H1 (cell line): ENCODE measurements around the gene AGAP3. TPM values are rescaled to one million over a fixed set of nuclear protein-coding genes. Genes with fewer than 3 reads are reported as not detected.

Source experiments
- CTCF ChIA-PET: fragments of 300-600 bp; sonication (Branson Sonifier 250); formaldehyde crosslinking; loops from one replicate; lab custom pipeline; 2021; ENCODE audit not compliant: partially characterized antibody; lab: Charles Lee
- POLR2A ChIA-PET: fragments of 300-600 bp; sonication (Branson Sonifier 250); formaldehyde crosslinking; loops from one replicate; lab custom pipeline; 2021; ENCODE audit warnings: inconsistent platforms; ENCODE audit not compliant: partially characterized antibody; lab: Charles Lee
- DNase-seq, 2 experiments: peaks; one replicate each; pipeline versions ENCODE4 v3.0.0 to v3.0.0-alpha.2; 2010 to 2022; ENCODE audit warnings: low spot score in 2 of 2, low read depth in 1 of 2, mixed read lengths in 1 of 2
- FAIRE-seq: peaks from 2 replicates; lab custom pipeline; 2011; peaks lifted over from hg19 to GRCh38; lab: Jason Lieb, UNC
- H2AFZ ChIP-seq: 2 replicates; pipeline ENCODE4 v1.8.1; 2012; ENCODE audit warnings: low read length, inconsistent platforms
- H2AK5ac ChIP-seq: 2 replicates; pipeline ENCODE4 v1.6.1; 2013; ENCODE audit warnings: low read depth, low read length
- H2BK120ac ChIP-seq: replicated peaks from 2 replicates; pipeline ENCODE3; 2013; ENCODE audit warnings: low read depth, low read length, inconsistent platforms
- H2BK12ac ChIP-seq: 2 replicates; pipeline ENCODE4 v1.6.1; 2013; ENCODE audit warnings: low read depth, low read length
- H2BK15ac ChIP-seq: 2 replicates; pipeline ENCODE4 v1.6.1; 2013; ENCODE audit warnings: low read length
- H2BK20ac ChIP-seq: 2 replicates; pipeline ENCODE4 v1.6.1; 2013; ENCODE audit warnings: low read length
- H2BK5ac ChIP-seq: 2 replicates; pipeline ENCODE4 v1.6.1; 2013; ENCODE audit warnings: low read depth, low read length
- H3K14ac ChIP-seq: 2 replicates; pipeline ENCODE4 v1.6.1; 2013; ENCODE audit warnings: inconsistent platforms; ENCODE audit not compliant: insufficient read length
- H3K18ac ChIP-seq: 2 replicates; pipeline ENCODE4 v1.6.1; 2013; ENCODE audit warnings: low read length; ENCODE audit errors: extremely low read depth
- H3K23ac ChIP-seq: 2 replicates; pipeline ENCODE4 v1.6.1; 2013; ENCODE audit warnings: inconsistent platforms; ENCODE audit not compliant: insufficient read length
- H3K23me2 ChIP-seq: 2 replicates; pipeline ENCODE4 v1.6.1; 2013; ENCODE audit warnings: low read depth, low read length
- H3K27ac ChIP-seq: 2 replicates; pipeline ENCODE4 v1.6.1; 2011; ENCODE audit warnings: low read depth, low read length, inconsistent platforms
- H3K27me3 ChIP-seq, 4 experiments: replicated peaks in 1 of 4; 1 replicate in 1 of 4; 2 replicates in 3 of 4; pipeline versions ENCODE4 v1.6.1 to v1.8.1; 2011 to 2013; ENCODE audit warnings: low read length in 3 of 4, mild to moderate bottlenecking in 3 of 4, inconsistent platforms in 2 of 4, mixed read lengths in 2 of 4, moderate library complexity in 1 of 4; ENCODE audit not compliant: control insufficient read depth in 3 of 4, insufficient read depth in 3 of 4; ENCODE audit errors: extremely low read depth in 1 of 4
- H3K36me3 ChIP-seq, 4 experiments: 2 replicates each; pipeline versions ENCODE4 v1.6.1 to v1.8.1; 2011 to 2013; ENCODE audit warnings: mild to moderate bottlenecking in 4 of 4, low read length in 3 of 4, moderate library complexity in 2 of 4, control low read depth in 1 of 4, inconsistent platforms in 1 of 4; ENCODE audit not compliant: insufficient read depth in 4 of 4, control insufficient read depth in 2 of 4
- H3K4ac ChIP-seq: replicated peaks from 2 replicates; pipeline ENCODE3; 2013; ENCODE audit warnings: low read length, low read depth, mixed read lengths, inconsistent platforms; ENCODE audit not compliant: insufficient read length
- H3K4me1 ChIP-seq, 4 experiments: replicated peaks in 1 of 4; 1 replicate in 1 of 4; 2 replicates in 3 of 4; pipeline versions ENCODE4 v1.6.1 to v1.8.1; 2011 to 2013; ENCODE audit warnings: low read length in 3 of 4, inconsistent platforms in 2 of 4, mixed read lengths in 1 of 4; ENCODE audit not compliant: insufficient read depth in 4 of 4, control insufficient read depth in 3 of 4
- H3K4me2 ChIP-seq, 2 experiments: 2 replicates each; pipeline versions ENCODE4 v1.6.1 to v1.8.1; 2011 to 2013; ENCODE audit warnings: low read depth in 2 of 2, low read length in 2 of 2, control low read depth in 1 of 2, inconsistent platforms in 1 of 2, mild to moderate bottlenecking in 1 of 2; ENCODE audit not compliant: insufficient read depth in 1 of 2
- H3K4me3 ChIP-seq, 4 experiments: fragments of 200-600, 300-600 bp in 1 of 4; sonication (generic), shearing (Covaris generic), sonication (Bioruptor Twin) in 1 of 4; 2 replicates each; pipeline versions ENCODE4 v1.5.1 to v1.8.1; 2011 to 2016; ENCODE audit warnings: low read length in 4 of 4, low read depth in 3 of 4, control low read depth in 2 of 4, inconsistent platforms in 2 of 4, mild to moderate bottlenecking in 2 of 4, mixed read lengths in 1 of 4, moderate library complexity in 1 of 4; ENCODE audit not compliant: insufficient read depth in 2 of 4; ENCODE audit errors: extremely low read depth in 1 of 4
- H3K56ac ChIP-seq: replicated peaks from 2 replicates; pipeline ENCODE3; 2013; ENCODE audit warnings: low read depth, mild to moderate bottlenecking, mixed read lengths, low read length, inconsistent platforms; ENCODE audit not compliant: insufficient read length
- H3K79me1 ChIP-seq: 2 replicates; pipeline ENCODE4 v1.6.1; 2013; ENCODE audit warnings: low read depth, low read length, control low read depth
- H3K79me2 ChIP-seq, 2 experiments: 2 replicates each; pipeline versions ENCODE4 v1.6.1 to v1.8.1; 2012 to 2013; ENCODE audit warnings: low read length in 2 of 2, mild to moderate bottlenecking in 2 of 2, inconsistent platforms in 1 of 2; ENCODE audit not compliant: insufficient read depth in 2 of 2, control insufficient read depth in 1 of 2
- H3K9ac ChIP-seq, 4 experiments: replicated peaks in 1 of 4; 1 replicate in 1 of 4; 2 replicates in 3 of 4; pipeline versions ENCODE4 v1.6.1 to v1.8.1; 2011 to 2013; ENCODE audit warnings: low read depth in 3 of 4, low read length in 3 of 4, control low read depth in 2 of 4, mild to moderate bottlenecking in 2 of 4, moderate library complexity in 2 of 4, inconsistent platforms in 1 of 4; ENCODE audit errors: extremely low read depth in 1 of 4
- H3K9me3 ChIP-seq, 2 experiments: 2 replicates each; pipeline versions ENCODE4 v1.6.1 to v1.8.1; 2012 to 2013; ENCODE audit warnings: mild to moderate bottlenecking in 2 of 2, moderate library complexity in 2 of 2, control low read depth in 1 of 2, inconsistent platforms in 1 of 2, low read depth in 1 of 2, low read length in 1 of 2, mixed read lengths in 1 of 2; ENCODE audit not compliant: insufficient read depth in 2 of 2
- H4K20me1 ChIP-seq, 2 experiments: replicated peaks in 1 of 2; 2 replicates each; pipeline versions ENCODE3 to v1.8.1; 2011 to 2013; ENCODE audit warnings: inconsistent platforms in 2 of 2, low read length in 2 of 2, mild to moderate bottlenecking in 1 of 2; ENCODE audit not compliant: insufficient read depth in 2 of 2, control insufficient read depth in 1 of 2
- H4K5ac ChIP-seq: 2 replicates; pipeline ENCODE4 v1.6.1; 2013; ENCODE audit warnings: low read length, low read depth, mixed read lengths, inconsistent platforms; ENCODE audit not compliant: insufficient read length
- H4K8ac ChIP-seq: 2 replicates; pipeline ENCODE4 v1.8.0; 2013; ENCODE audit warnings: mild to moderate bottlenecking, moderate library complexity, low read length, inconsistent platforms; ENCODE audit not compliant: insufficient read depth; ENCODE audit errors: extremely low read depth
- H4K91ac ChIP-seq: replicated peaks from 2 replicates; pipeline ENCODE3; 2013; ENCODE audit warnings: low read length, mixed read lengths, inconsistent platforms; ENCODE audit not compliant: insufficient read length
- EZH2 ChIP-seq: fragments of 200-600 bp; sonication (generic); IDR thresholded peaks from 2 replicates; pipeline ENCODE4 v1.7.1; 2012; ENCODE audit warnings: low read depth, mild to moderate bottlenecking, moderate library complexity, low read length, inconsistent platforms; ENCODE audit not compliant: severe bottlenecking
- MAX ChIP-seq: IDR thresholded peaks from 2 replicates; pipeline ENCODE4 v1.6.1; 2012; ENCODE audit warnings: inconsistent platforms
- SIN3A ChIP-seq, 2 experiments: IDR thresholded peaks in 1 of 2; conservative IDR thresholded peaks in 1 of 2; 2 replicates each; pipeline ENCODE4 v1.6.1; 2011 to 2012; ENCODE audit warnings: low read length in 2 of 2, improper control_type of control experiment in 1 of 2, low read depth in 1 of 2, mild to moderate bottlenecking in 1 of 2
- WGBS, 2 experiments: shearing (Covaris generic) in 1 of 2; methylation state at CpG; one replicate each; pipeline versions ENCODE4 v1.1.6 to v1.1.7; 2013 to 2015; ENCODE audit warnings: low lambda C conversion rate in 2 of 2, mixed read lengths in 2 of 2, inconsistent platforms in 1 of 2, low coverage in 1 of 2, missing lambda C conversion rate in 1 of 2; ENCODE audit not compliant: insufficient replicate concordance in 2 of 2, insufficient coverage in 1 of 2, insufficient read length in 1 of 2; ENCODE audit errors: extremely low coverage in 1 of 2, missing lambda C conversion rate in 1 of 2; 5-methylcytosine and 5-hydroxymethylcytosine counted together
- polyA plus RNA-seq, 7 experiments: library from polyadenylated mRNA; depleted of rRNA in 3 of 7; stranded (reverse) in 5 of 7; unstranded in 2 of 7; fragments of >200 nt in 5 of 7; fragments of 200-250 nt in 2 of 7; gene quantifications; 1 replicate in 5 of 7; 2 replicates in 1 of 7; 4 replicates in 1 of 7; pipeline versions ENCODE4 v1.2.1 to v1.2.3, GENCODE V29; 2011 to 2013; ENCODE audit warnings: missing spikeins in 2 of 7, mixed read lengths in 2 of 7
- total RNA-seq: library from RNA; stranded (reverse); fragmentation: NEBNext Ultra II Directional; extraction: Animal tissue kit (Norgen Biotek cat#: 25700); gene quantifications from 2 replicates; pipeline ENCODE4 v1.2.1, GENCODE V29; 2021

Gene AGAP3
- total and polyA plus RNA-seq, 2 of the 8 experiments (the other 6 are each of a cell fraction or from before 2014, with no cell fraction given) = 66.4 to 120 TPM

- Histone ChIP-seq H3K23ac (no peak overlapping the region), H3K4me2 (peak overlapping the region; percentile 47 to 92), H3K14ac (no peak overlapping the region), H2AK5ac (no peak overlapping the region), H3K9ac (0 out of 7 replicates have a peak overlapping the region, but pooled peaks of 1 of the 4 experiments have one; percentile 8), H3K79me1 (no peaks in the 10 kb centered on the region), H3K4ac (peak overlapping the region; percentile 41), H3K4me3 (peak overlapping the region in 1 of 4 experiments; percentile 75; a peak in 6 of 8 replicates), H3K9me3 (no peaks in the 10 kb centered on the region), H3K27ac (no peak overlapping the region), H4K5ac (no peak overlapping the region), H3K4me1 (peaks cover 0 to 21% (median 7%) of the 10 kb centered on the region in 4 experiments; a peak in 6 of 7 replicates), H2BK15ac (0 out of 2 replicates have a peak overlapping the region, but pooled peaks have one; percentile 61), H3K18ac (peak overlapping the region; percentile 4), H4K8ac (peak overlapping the region; percentile 6; the same call in 1 of the 2 replicates), H3K23me2 (peaks cover 5% of the 10 kb centered on the region; the same call in 1 of the 2 replicates), H2BK5ac (no peak overlapping the region), H3K79me2 (no peaks in the 10 kb centered on the region), H3K36me3 (peaks cover 0 to 11% (median 0%) of the 10 kb centered on the region in 4 experiments; a peak in 2 of 8 replicates), H3K27me3 (peaks cover 0 to 13% (median 4%) of the 10 kb centered on the region in 4 experiments; a peak in 5 of 7 replicates), H2AFZ (no peak overlapping the region), H2BK120ac (no peak overlapping the region), H2BK12ac (no peak overlapping the region)
- WGBS, 2 experiments = 61% methylated on average over 12 of the region's 19 CpGs; no CpG with 5 or more reads in 1 of the 2 experiments
- CTCF ChIA-PET = interaction anchor here (0.6 to 11.7 kb wide), 6 partner anchors 16 to 118 kb away, joined by 3 to 197 read pairs (median 10); no protein-coding TSS in a partner anchor
- FAIRE-seq = no peak
- POLR2A ChIA-PET = interaction anchor here (1.5 to 2.0 kb wide), 3 partner anchors 12 to 50 kb away, joined by 4 to 7 read pairs (median 6); no protein-coding TSS in a partner anchor
- no peak for DNase-seq
- peak; percentile 64 to 76; a peak in 2 of 4 replicates for TF ChIP-seq SIN3A (conservative IDR thresholded peaks at IDR 0.05 in 1 of 2, IDR thresholded peaks at IDR 0.05 in 1 of 2; ENCODE audit: low read depth in 1 of 2, low read length in 2 of 2)
- TF ChIP-seq MAX = peak; percentile 74; the same call in 1 of the 2 replicates
- TF ChIP-seq EZH2 = no peak
- TF ChIP-seq, all 59 proteins: peak for 2
- Histone ChIP-seq H2BK20ac (no peak overlapping the region), H4K91ac (no peak overlapping the region), H4K20me1 (peaks cover 10 to 27% of the 10 kb centered on the region in 2 experiments), H3K56ac (no peak overlapping the region)
These were observed 40.3 kb downstream of the AGAP3 start for GRCh38 chr7:151126491-151127137.
